Measurements from ENCODE around the gene HIPK4.
"Not testable (repeated sequence)": the region's sequence is repeated elsewhere in the genome, so short reads cannot be mapped to it uniquely, and the experiment has no call there.

HIPK4 gene

GRCh38 chr19:40416918-40417642 is 27.1 kb upstream of the HIPK4 start:
- DNase-seq = peak; percentile 80

GRCh38 chr19:40415768-40416167 is 25.8 kb upstream of the HIPK4 start:
- no peak for DNase-seq

DNA sequence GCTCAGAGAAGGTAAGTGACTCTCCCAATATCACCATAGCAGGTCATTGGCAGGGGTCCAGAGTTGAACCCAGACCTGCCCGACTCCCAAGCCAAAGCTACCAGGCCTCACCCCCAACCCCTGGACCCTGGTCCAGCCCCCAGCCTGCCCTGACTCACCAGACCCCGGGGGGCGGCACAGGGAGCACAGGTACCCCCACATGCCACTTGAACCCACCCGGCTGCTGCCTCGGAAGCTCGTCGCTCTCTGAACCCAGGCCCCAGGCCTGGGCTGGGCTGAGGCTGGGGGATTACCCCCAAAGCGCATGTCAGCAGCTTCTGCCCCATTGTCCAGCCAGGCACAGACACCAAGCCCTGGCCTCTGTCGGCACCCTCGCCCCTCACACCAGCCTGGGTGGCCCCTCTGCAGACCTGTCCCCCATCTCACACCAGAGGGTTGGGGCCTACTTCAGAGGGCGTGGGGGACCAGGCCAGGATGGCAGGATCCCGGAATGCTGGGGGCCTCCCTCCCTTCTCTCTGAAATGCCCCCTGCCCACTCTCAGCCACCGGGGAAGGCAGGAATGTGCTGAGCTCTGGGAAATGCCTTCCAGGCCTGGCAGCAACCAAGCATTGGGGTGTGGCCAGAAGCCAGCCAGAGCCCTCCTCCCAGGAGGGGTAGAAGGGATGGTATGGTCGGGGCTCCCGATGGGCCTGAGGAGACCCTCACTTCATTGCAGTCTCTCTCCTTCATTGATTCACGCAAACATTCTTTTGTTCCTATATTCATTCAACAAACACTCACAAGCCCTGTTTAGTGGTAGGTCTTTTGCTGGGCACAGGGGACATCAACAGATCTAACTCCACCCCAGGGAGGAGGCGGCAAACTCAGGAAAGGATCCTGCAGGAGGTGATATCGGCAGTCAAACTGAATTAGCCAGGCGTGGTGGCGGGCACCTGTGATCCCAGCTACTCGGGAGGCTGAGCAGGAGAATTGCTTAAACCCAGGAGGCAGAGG is 24.9 kb upstream of the HIPK4 start:
- peak; percentile 52 for DNase-seq

DNA sequence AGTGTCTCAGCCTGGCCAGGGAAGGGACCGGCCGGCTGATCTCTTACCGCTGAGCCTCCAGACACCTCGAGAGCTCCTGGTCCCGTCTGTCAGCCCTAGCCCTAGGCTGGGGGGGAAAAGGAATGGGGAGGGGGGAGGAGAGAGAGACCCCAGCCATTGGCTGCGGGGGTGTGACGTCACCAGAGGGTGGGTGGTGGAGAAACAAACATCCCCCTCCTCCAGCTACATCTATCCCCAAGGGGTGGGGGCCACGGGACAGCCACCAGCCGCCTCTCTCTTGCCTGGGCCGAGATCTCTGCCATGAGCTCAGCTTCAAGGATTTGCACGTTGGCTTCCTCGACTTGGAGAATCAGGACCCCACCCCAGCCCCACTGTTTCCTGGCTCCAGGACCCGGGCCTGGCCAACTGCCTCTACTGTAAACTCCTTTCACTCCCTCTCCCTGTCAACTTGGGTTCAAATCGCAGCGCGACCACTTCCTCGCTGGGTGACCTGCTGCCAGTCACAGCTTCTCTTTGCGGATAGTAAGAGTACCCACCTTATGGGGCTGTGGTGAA is 23.4 kb upstream of the HIPK4 start, which contains the start of gene PRX:
TSS of gene PRX (minus strand) at position 88 of the 555 bp plus-strand sequence. CDS start 5,446 bp downstream, outside the sequence.
- DNase-seq = peak; percentile 73

DNA sequence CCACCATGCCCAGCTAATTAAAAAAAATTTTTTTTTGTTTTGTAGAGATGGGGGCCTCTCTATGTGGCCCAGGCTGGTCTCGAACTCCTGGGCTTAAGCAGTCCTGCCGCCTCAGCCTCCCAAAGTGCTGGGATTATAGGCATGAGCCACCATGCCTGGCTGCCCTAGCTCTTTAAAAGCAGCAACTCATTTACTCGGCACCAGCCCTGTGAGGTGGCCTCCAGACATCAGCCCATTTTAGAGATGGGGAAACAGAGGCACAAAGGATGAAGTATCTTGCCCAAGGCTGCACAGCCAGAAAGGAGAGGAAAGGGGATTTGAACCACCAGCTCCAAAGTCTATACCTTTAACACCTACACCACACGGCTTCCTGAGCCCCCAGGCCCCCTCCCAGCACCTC is 22.9 kb upstream of the HIPK4 start:
- DNase-seq = no peak

- DNase-seq = no peak
Measured at GRCh38 chr19:40411958-40412499, 22.0 kb upstream of the HIPK4 start.

DNA sequence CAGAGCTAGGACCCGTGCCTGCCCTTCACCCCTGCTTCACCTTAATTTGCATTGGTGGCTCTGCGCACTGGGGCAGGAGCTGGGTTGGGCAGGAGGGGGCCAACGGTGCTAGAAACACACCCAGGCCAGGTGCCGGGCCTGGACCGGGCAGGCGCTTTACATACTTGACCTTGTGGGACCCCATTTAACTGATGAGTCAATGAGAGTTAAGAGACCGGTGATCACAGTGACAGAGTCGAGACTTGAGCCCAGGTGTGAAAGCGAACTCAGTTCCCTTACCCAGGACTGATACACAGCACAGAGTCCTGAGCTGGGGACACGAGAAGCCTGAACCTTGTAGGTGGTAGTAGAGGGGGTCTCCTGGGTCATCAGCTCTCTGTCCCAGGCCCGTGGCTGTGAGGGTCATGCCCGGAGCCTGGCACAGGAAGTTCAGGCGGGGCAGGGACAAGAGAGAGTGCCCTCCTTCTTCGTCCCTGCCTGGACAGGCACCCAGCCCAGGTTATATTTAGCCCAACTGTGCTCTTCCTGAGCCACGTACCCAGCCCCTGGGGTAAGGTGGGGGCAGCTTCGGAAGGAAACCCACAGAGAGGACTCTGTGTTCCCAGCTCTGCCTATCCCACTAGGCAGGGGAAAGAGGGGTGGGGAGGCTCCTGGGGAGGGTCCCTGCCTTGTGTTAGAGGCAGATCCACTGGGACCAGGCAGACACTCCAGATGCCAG is 21.3 kb upstream of the HIPK4 start:
- peak; percentile 68 for DNase-seq

- DNase-seq = no peak
Measured at GRCh38 chr19:40410030-40410389, 20.0 kb upstream of the HIPK4 start.

GRCh38 chr19:40408598-40408925 is 18.6 kb upstream of the HIPK4 start:
- DNase-seq = not testable (repeated sequence)

DNA sequence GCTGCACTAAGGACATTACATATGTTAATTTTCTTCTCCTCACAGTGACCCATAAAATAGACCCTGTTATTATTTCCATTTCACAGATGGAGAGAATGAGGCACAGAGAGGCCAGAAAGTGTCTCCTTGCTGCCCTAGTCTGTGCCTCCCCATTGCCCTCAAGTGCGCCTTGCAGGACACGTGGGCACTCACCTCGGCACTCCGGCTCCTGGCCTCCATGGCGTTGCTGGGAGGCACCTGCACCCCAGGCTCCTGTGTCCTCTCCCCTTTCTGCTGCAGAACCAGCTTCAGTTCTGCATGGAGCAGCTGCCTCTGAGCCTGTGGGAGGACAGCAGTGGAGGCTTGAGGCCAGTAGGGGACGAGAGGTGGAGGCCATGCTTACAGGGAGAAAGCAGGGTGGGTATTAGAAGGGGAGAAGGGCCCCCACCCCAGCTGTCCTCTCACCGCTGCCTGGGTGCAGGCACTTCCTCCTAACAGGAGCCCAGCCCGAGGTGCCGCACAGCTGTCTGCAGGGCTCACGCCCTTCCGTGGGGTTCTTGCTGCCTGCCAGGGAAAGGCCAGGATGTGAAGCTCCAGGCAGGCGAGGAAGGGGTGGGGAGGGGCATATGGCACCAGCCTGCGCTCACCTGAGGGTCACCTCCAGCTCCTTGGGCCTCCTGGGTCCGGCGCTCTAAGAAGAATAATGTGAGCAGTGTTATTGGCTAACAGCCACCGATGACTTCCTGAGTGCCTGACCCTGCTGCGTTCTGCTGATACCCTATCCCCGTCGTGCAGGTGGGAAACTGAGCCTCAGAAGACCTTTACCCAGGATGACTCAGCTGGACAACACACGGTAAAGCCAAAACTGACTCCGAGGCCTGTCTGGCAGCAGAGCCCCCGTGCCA is 18.0 kb upstream of the HIPK4 start:
- no peak for DNase-seq

DNA sequence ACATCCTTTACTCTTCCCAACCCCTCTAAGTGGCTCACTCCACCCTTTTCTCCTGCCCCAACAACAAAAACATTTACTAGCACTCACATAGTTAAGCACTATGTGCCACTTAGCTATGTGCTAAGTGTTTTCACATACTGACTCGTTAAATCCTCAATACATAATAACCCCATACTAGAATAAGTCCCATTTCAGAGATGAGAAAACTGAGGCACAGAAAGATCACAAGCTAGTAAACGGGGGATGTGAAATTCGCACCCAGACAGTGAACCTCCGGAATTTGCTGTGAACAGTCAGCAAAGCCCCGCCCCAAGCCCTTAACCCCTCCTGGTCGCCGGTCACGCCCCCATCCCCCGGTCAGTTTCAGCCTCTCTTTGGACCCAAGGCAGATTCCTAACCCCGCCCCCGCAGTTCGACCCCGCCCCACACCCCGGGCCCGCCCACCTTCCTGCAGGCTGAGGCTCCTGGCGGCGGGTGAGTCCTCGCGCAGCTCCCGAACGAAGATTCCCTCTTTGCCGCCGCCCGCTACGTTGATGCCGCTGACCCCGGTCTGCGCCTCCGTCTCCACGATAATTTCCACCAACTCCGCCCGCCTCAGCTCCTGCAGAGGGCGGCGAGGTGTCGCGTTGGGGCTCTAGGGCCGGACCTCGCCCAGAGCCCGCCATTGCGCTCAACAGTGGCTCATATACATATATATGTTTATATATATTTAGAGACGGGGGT is 13.4 kb upstream of the HIPK4 start:
- DNase-seq = peak; percentile 96

DNA sequence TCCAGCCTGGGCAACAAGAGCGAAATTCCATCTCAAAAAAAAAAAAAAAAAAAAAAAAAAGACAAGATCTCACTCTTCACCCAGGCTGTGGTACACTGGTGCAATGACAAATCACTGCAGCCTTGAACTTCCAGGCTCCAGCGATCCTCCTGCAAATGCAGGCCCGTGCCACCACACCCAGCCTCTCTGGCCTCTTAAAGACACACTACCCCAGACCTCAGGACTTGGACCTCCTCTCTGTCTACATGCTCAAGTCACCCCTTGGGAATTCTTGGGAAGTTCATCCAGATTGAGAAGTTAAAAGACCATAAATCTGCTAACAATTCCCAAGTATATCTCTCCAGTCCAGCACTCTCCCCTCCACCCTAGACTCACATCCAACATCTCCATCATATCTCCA is 10.6 kb upstream of the HIPK4 start:
- no peak for DNase-seq

DNA sequence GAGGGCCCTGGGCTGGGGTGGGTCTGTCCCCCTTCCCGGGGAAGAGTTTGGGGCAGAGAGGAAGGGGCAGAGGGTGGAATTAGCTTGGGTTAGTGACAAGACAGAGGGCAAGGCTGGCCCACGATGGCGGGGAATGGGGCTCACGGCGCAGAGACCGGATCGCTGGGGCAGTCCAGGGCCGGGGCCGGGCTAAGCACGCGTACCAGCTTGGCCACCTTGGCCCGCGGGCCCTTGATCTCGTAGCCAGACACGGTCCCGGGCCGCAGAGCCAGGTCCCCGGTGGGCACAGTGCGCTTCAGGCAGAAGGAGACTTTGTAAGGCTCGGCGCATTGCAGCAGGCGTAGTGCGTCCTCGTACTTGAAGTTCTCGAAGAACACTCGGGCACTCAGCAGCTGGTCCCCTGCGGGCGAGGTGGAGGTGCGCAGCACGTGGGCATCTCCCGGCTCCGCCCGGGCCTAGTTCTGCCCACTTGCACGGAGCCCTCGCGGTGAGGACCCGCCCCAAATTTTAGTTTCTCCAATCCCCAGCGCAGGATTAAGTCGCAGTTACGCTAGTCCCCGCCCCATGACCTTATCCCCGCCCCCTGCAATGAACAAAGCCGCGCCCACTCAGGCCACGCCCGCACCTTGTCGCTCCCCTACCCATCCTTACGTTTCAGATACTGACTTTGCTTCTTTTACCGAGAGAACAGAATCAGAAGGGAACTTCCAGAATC is 8.6 kb upstream of the HIPK4 start:
- peak; percentile 67 for DNase-seq

DNA sequence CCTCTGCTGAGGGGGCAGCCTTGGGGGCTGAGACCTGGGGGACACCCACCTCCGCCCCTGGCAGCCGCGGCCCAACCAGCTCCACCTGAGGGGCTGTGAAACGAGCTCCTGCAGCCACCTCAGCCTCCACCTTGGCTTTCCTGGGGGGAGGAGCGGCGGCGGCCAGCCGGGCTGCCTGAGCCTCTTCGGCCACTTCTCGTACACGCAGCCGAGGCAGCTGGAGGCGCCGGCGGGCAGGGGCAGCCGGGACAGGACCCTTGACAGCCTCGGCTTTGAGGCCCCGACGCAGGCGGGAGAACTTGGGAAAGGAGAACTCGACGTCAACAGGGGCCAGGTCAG is 7.6 kb upstream of the HIPK4 start:
- no peak for DNase-seq

DNA sequence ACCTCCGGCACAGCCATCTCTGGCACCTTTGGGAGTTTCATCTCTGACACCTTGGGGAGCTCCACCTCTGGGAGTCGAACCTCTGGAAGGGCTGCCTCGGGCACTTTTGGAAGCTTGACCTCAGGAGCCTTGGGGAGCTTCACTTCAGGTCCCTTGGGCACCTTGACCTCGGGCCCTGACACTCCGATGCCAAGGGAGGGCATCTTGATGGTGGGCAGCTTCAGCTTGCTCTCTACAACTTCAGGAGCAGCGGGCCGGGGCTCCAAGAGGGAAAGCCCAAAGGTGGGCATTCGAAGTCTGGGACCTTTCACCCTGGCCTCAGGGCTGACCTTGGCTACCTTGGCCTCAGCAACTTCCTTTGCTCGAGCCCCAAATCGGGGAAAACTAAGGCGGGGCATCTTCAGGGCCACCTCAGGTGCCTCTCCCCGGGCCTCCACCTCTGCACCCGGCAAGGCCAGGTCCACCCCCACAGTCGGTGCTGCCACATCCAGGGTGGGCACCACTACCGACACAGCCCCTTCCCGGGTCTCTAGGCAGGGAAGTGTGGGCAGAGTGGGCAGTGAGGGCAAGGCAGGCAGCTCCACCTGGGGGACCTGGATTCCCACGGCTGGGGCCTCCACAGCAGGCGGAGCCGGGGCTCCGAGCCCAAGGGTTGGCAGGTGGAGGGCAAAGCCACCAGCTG is 7.0 kb upstream of the HIPK4 start:
- DNase-seq = no peak

DNA sequence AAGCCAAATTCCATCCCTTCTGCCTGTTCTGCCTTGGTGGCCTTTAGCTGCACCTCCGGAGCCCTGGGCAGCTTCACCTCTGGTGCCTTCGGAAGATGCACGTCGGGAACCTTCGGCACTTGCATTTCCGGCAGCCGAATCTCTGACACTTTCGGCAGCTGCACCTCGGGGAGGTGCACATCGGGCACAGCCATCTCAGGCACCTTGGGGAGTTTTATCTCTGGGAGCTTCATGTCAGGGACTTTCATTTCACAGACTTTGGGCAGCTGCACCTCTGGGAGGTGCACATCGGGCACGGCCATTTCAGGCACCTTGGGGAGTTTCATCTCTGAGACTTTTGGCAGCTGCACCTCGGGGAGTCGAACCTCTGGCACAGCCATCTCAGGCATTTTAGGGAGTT is 6.0 kb upstream of the HIPK4 start:
- no peak for DNase-seq

DNA sequence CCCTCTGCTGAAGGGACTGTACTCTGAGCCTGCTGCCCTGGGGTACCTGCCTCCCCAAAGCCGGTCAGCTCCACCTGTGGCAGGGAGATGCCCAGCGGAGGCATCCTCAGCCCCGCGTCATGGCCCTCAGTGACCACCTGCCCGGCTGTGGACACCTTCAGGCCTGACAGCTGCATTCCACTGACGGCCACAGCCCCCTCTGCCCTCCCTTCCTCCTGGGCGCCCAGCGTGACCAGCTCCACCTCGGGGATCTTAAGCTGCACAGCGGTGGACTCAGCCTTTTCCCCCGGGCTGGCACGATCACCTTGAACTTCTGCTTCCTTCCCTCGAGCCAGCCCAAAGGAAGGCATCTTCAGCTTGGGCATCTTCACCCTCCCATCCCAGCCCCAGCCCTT is 4.8 kb upstream of the HIPK4 start:
- DNase-seq = no peak

DNA sequence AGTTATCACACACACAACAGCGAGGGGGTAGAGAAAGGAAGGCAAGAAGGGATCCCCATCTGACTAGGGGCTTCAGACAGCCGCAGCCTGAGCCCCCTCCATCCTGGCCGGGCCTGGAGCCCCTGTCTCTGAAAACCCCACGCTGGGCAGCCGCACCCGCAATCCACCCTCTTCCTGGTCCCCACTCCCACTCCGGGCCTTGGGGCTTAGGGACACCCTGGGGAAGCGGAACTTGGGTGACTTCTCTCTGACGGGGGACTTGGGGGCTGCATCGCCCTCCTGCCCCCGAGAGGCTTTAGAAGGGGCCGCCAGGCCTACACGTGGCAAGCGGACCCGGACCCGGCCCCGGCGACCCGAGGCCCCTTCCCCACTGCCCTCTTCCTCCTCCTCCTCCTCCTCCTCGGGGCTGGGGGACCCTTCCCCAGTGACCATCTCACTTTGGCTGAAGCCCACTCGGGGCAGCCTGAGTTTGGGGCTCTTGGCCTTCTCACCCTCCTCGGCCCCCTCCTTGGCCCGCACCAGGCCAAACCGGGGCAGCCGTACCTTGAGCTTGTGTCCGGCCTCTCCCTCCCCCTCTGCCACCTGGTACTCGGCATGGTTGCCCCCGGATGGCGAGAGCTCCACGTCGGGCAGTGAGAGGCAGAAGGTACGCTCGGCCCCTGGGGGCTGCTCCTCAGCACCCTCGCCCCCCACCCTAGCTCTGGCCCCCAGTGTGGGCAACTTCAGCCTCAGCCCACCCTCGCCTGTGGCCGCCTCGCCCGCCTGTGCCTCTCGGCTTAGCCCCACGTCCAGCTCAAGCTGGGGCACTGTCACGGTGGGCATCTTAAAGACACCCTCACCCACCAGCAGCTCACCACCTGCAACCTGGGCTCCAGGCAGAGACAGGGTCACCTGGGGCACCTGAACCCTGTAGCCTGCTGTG is 4.2 kb upstream of the HIPK4 start:
- no peak for DNase-seq

Measured in femur (tissue), 1 donor.